Fibroblast of mammary gland (primary cell): ENCODE results near the gene CFAP43.
A peak's percentile ranks its signal among the peaks of the same experiment; 100 is the strongest.
"Not testable (repeated sequence)": the region's sequence is repeated elsewhere in the genome, so short reads cannot be mapped to it uniquely, and the experiment has no call there.

Experiments
- DNase-seq: peaks from one replicate; pipeline ENCODE4 v3.0.0-alpha.2; 2010; ENCODE audit warnings: low read depth
- H3K4me3 ChIP-seq: 2 replicates; pipeline ENCODE4 v1.5.1; 2011; ENCODE audit warnings: low read depth, mild to moderate bottlenecking, low read length, moderate library complexity; ENCODE audit not compliant: control insufficient read depth
- CTCF ChIP-seq: conservative IDR thresholded peaks from 2 replicates; pipeline ENCODE4 v1.5.1; 2011; ENCODE audit warnings: low read depth, low read length, inconsistent platforms; ENCODE audit not compliant: control insufficient read depth, insufficient read depth

CFAP43 gene

GRCh38 chr10:104250371-104250770 is 18.2 kb upstream of the CFAP43 start:
- TF ChIP-seq CTCF, result no peak
- DNase-seq, result no peak
- no peak overlapping the region for H3K4me3 ChIP-seq

- not testable (repeated sequence) for H3K4me3 ChIP-seq, DNase-seq
Observed at GRCh38 chr10:104248931-104249330, 16.8 kb upstream of the CFAP43 start.

- no peak overlapping the region for H3K4me3 ChIP-seq
- DNase-seq, result no peak
- no peak for TF ChIP-seq CTCF
Observed at GRCh38 chr10:104247513-104248146, 15.5 kb upstream of the CFAP43 start.

- no peak for TF ChIP-seq CTCF
- peak; percentile 96 for DNase-seq
- no peak overlapping the region for H3K4me3 ChIP-seq
Observed at GRCh38 chr10:104246976-104247375, 14.8 kb upstream of the CFAP43 start.

- TF ChIP-seq CTCF, result no peak
- no peak overlapping the region for H3K4me3 ChIP-seq
- no peak for DNase-seq
Observed at GRCh38 chr10:104245066-104245632, 13.0 kb upstream of the CFAP43 start.

- H3K4me3 ChIP-seq, result no peak overlapping the region
- no peak for TF ChIP-seq CTCF
Observed at GRCh38 chr10:104243512-104243911, 11.3 kb upstream of the CFAP43 start.

GRCh38 chr10:104243009-104243408 is 10.8 kb upstream of the CFAP43 start:
- not testable (repeated sequence) for H3K4me3 ChIP-seq, DNase-seq

More at GRCh38 chr10:104243512-104243911, 11.3 kb upstream of the CFAP43 start:
- no peak for DNase-seq

- TF ChIP-seq CTCF, result no peak
- no peak for DNase-seq
Observed at GRCh38 chr10:104242545-104242944, 10.4 kb upstream of the CFAP43 start.

More at GRCh38 chr10:104242545-104242944, 10.4 kb upstream of the CFAP43 start:
- no peak overlapping the region for H3K4me3 ChIP-seq
